ENCODE measurements around the gene IL1R2. TPM values are rescaled to one million over a fixed set of nuclear protein-coding genes. Genes with fewer than 3 reads are reported as not detected.

Gene IL1R2
- total RNA-seq, 1 experiment from 2014 or later = not detected

DNA sequence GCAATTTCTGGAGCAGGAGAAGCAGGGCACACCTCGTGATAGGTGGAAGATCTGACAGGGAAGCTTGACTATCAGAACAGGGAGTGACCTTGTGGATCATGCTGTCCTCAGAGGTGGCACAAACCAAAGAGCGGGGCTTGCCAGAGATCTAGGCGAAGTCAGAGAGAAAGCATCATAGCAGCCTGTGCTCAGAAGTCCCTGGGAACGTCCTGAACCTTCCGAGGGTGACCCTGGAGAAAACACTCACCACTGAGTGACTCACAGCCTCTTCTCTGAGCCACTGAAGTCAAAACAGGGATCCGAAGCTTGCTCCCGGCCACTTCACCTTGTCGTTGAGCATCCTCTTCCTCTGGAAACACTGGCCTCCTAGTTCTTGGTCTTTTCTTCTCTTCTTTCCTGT lies 56.7 kb downstream of the IL1R2 start:
- BruUV-seq (replicated peaks) = no TSS peak
- POLR2A ChIA-PET (ENCODE audit: low non-redundant PET) = no interaction called here
- DNase-seq (ENCODE audit: low spot score) = no peak

DNA sequence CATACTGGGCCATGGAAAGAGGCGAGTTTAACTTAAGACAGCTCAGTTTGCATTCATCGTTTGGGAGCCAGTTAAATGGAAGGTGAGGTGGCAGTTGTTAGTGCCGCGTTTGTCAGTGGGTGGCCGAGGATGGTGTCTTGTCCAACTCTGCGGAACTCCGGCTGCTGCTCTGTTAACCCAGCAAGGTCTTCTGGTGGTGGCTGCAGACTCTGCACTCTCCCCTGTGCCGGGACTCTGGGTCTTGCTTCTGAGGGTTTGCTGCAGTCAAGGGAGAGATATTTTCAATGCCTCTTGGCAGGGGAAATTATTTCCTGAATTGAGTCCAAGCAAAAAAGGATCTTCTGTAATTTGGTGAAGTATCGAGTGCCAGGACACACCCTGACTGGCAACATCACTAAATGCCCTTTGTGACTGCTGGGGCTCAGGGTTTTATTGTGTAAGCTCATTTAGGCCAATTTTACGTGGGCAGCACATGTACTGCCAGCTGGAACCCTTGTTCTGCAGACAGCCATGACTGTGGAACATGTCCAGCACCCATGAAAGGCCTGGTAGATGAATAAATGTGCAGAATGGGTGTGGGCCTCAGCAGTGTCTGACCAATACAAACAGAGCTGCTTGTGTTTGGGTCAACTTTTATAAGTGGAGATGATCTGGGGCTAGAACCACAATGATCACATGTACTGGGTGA lies 58.1 kb downstream of the IL1R2 start:
- H3K9me3 ChIP-seq (ENCODE audit: low read depth, low read length, poor library complexity, severe bottlenecking) = no peaks in the 10 kb centered on the region
- no peaks in the 10 kb centered on the region for H3K4me1 ChIP-seq (ENCODE audit: insufficient read depth, low read length, poor library complexity, severe bottlenecking)
- DNase-seq (ENCODE audit: low spot score) = no peak
- peaks cover 26% of the 10 kb centered on the region for H3K27me3 ChIP-seq (replicated peaks; ENCODE audit: insufficient read depth, low read depth, low read length, poor library complexity)
- no peaks in the 10 kb centered on the region for H3K36me3 ChIP-seq (ENCODE audit: insufficient read depth, low read length, poor library complexity, severe bottlenecking)
- intact Hi-C loops (cut with micrococcal nuclease; ENCODE audit: unreplicated experiment) = no loop called here
- no peak overlapping the region for H3K4me3 ChIP-seq (ENCODE audit: low read depth, low read length, poor library complexity, severe bottlenecking)
- no peak overlapping the region for H3K27ac ChIP-seq (ENCODE audit: low read depth, low read length, poor library complexity, severe bottlenecking)
- ChIA-PET POLR2A (ENCODE audit: low non-redundant PET) (no interaction called here), CTCF (no interaction called here)
- TF ChIP-seq EZH2 (IDR thresholded peaks at IDR 0.05; ENCODE audit: borderline replicate concordance, low read depth, low read length, poor library complexity, severe bottlenecking) = no peak
- TF ChIP-seq, protein P1, sequence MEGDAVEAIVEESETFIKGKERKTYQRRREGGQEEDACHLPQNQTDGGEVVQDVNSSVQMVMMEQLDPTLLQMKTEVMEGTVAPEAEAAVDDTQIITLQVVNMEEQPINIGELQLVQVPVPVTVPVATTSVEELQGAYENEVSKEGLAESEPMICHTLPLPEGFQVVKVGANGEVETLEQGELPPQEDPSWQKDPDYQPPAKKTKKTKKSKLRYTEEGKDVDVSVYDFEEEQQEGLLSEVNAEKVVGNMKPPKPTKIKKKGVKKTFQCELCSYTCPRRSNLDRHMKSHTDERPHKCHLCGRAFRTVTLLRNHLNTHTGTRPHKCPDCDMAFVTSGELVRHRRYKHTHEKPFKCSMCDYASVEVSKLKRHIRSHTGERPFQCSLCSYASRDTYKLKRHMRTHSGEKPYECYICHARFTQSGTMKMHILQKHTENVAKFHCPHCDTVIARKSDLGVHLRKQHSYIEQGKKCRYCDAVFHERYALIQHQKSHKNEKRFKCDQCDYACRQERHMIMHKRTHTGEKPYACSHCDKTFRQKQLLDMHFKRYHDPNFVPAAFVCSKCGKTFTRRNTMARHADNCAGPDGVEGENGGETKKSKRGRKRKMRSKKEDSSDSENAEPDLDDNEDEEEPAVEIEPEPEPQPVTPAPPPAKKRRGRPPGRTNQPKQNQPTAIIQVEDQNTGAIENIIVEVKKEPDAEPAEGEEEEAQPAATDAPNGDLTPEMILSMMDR (conservative IDR thresholded peaks at IDR 0.05; ENCODE audit: low read depth, low read length) = no peak
- BruUV-seq (replicated peaks) = no TSS peak

More for the DNA sequence above, 56.7 kb downstream of the IL1R2 start:
- intact Hi-C loops (cut with micrococcal nuclease; ENCODE audit: unreplicated experiment) = no loop called here
- H3K27me3 ChIP-seq (replicated peaks; ENCODE audit: insufficient read depth, low read depth, low read length, poor library complexity) = peaks cover 35% of the 10 kb centered on the region
- TF ChIP-seq, protein P1 (conservative IDR thresholded peaks at IDR 0.05; ENCODE audit: low read depth, low read length) = no peak
- TF ChIP-seq EZH2 (IDR thresholded peaks at IDR 0.05; ENCODE audit: borderline replicate concordance, low read depth, low read length, poor library complexity, severe bottlenecking) = no peak
- H3K36me3 ChIP-seq (ENCODE audit: insufficient read depth, low read length, poor library complexity, severe bottlenecking) = no peaks in the 10 kb centered on the region
- H3K4me3 ChIP-seq (ENCODE audit: low read depth, low read length, poor library complexity, severe bottlenecking) = no peak overlapping the region
- no peaks in the 10 kb centered on the region for H3K4me1 ChIP-seq (ENCODE audit: insufficient read depth, low read length, poor library complexity, severe bottlenecking)
- no peak overlapping the region for H3K27ac ChIP-seq (ENCODE audit: low read depth, low read length, poor library complexity, severe bottlenecking)
- H3K9me3 ChIP-seq (ENCODE audit: low read depth, low read length, poor library complexity, severe bottlenecking) = no peaks in the 10 kb centered on the region
- CTCF ChIA-PET = no interaction called here

DNA sequence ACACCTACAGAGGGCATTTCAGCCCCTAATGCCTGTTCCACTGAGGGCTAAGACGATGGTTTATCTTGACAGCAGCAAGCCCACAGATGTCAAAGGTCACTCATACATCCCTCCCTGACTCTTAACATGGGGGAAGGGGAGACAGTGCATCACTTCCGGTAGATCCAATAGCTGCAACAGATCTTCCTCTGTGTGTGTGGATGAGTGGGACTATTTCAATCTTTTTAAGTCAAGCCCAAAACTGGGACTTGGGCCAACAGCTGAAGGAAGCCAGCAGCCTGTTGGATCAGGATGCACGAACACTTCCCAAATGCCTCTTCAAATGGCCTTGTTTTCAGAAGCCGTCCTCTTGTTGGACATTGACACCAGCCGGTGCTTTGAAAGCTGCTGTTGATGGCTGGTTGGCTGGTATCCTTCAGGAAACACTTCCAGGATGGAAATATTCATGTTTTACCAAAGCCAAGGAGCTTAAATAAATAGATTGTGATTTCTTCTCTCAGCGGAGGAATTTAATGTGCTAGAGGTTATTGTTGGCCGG lies 59.2 kb downstream of the IL1R2 start:
- TF ChIP-seq, protein P1 (conservative IDR thresholded peaks at IDR 0.05; ENCODE audit: low read depth, low read length) = no peak
- TF ChIP-seq EZH2 (IDR thresholded peaks at IDR 0.05; ENCODE audit: borderline replicate concordance, low read depth, low read length, poor library complexity, severe bottlenecking) = no peak
- Histone ChIP-seq H3K27ac (ENCODE audit: low read depth, low read length, poor library complexity, severe bottlenecking) (no peak overlapping the region), H3K4me3 (ENCODE audit: low read depth, low read length, poor library complexity, severe bottlenecking) (no peak overlapping the region), H3K4me1 (ENCODE audit: insufficient read depth, low read length, poor library complexity, severe bottlenecking) (no peaks in the 10 kb centered on the region), H3K9me3 (ENCODE audit: low read depth, low read length, poor library complexity, severe bottlenecking) (no peaks in the 10 kb centered on the region), H3K27me3 (replicated peaks; ENCODE audit: insufficient read depth, low read depth, low read length, poor library complexity) (peaks cover 17% of the 10 kb centered on the region), H3K36me3 (ENCODE audit: insufficient read depth, low read length, poor library complexity, severe bottlenecking) (no peaks in the 10 kb centered on the region)
- ChIA-PET POLR2A (ENCODE audit: low non-redundant PET) (no interaction called here), CTCF (no interaction called here)
- intact Hi-C loops (cut with micrococcal nuclease; ENCODE audit: unreplicated experiment) = no loop called here
- peak; percentile 17 for DNase-seq (ENCODE audit: low spot score)
- no TSS peak for BruUV-seq (replicated peaks)

Measured in A673 (cell line).